GM12892 (cell line): ENCODE results near the gene NRXN3.

Experiments used
- POLR2A ChIP-seq: IDR thresholded peaks from 2 replicates; pipeline ENCODE4 v1.6.1; 2011; ENCODE audit warnings: low read depth, low read length, control low read depth
- POLR2AphosphoS5 ChIP-seq: IDR thresholded peaks from 2 replicates; pipeline ENCODE4 v1.6.1; 2011; ENCODE audit warnings: low read depth, low read length, control low read depth
- TAF1 ChIP-seq: IDR thresholded peaks from 2 replicates; pipeline ENCODE4 v1.6.1; 2011; ENCODE audit warnings: low read depth, mild to moderate bottlenecking, control low read depth, low read length, borderline replicate concordance

DNA sequence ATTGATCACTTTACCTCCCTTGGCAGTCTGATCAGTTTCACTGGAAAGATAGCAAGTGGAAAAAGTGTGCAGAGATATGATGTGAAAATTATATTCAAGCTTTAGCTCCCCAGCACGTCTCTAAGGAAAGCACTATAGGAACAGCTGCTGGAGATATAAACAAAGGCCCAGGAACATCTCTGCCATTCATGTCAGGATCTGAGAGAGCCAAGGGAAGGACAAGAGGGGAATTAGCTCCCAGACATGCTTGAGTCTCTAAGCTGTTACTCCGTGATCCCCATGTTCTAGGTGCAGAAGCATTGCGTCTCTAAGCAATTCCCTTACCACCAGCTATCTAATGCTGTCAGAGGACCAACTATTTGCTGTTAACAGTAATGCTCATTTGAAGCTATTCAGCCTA, 1341.0 kb downstream of the NRXN3 start:
- TF ChIP-seq POLR2A (no peak), POLR2AphosphoS5 (no peak), TAF1 (no peak)
